K562 (cell line): ENCODE results near the gene KCNN4. TPM values are rescaled to one million over a fixed set of nuclear protein-coding genes. Genes with fewer than 3 reads are reported as not detected.

Experiments
- ATF7 ChIP-seq: fragments of 450-650 bp; IDR thresholded peaks from 2 replicates; pipeline ENCODE4 v1.7.1; 2014; ENCODE audit warnings: mild to moderate bottlenecking, moderate library complexity
- BRCA1 ChIP-seq, 2 experiments: fragments of 450-650 bp in 1 of 2; sonication (generic) in 1 of 2; formaldehyde crosslinking in 1 of 2; IDR thresholded peaks; 2 replicates each; pipeline versions ENCODE4 v1.5.0 to v1.6.1; 2017 to 2020; ENCODE audit warnings: mild to moderate bottlenecking in 1 of 2, missing genetic modification reagents in 1 of 2
- CC2D1A ChIP-seq: fragments of 450-650 bp; IDR thresholded peaks from 2 replicates; pipeline ENCODE4 v1.6.1; 2017; ENCODE audit warnings: mild to moderate bottlenecking
- E2F1 ChIP-seq: sonication (generic); formaldehyde crosslinking; IDR thresholded peaks from 2 replicates; pipeline ENCODE4 v1.8.1; 2023; ENCODE audit warnings: mild to moderate bottlenecking, missing genetic modification reagents, moderate library complexity
- E2F3 ChIP-seq: fragments of 250-450 bp; sonication (Bioruptor Pico); IDR thresholded peaks from 2 replicates; pipeline ENCODE4 v1.4.0; 2020; ENCODE audit warnings: mild to moderate bottlenecking
- ETS1 ChIP-seq: conservative IDR thresholded peaks from 2 replicates; pipeline ENCODE4 v1.6.1; 2011; ENCODE audit warnings: low read depth, mild to moderate bottlenecking, low read length; ENCODE audit not compliant: control insufficient read depth
- GABPA ChIP-seq: fragments of 200-800 bp; sonication (Bioruptor generic); conservative IDR thresholded peaks from 2 replicates; pipeline ENCODE4 v1.6.1; 2016; ENCODE audit warnings: low read depth, missing genetic modification characterization, missing compliant biosample characterization
- HDAC6 ChIP-seq: IDR thresholded peaks from 2 replicates; pipeline ENCODE4 v1.6.1; 2012; ENCODE audit warnings: low read depth, mild to moderate bottlenecking, control low read depth, inconsistent platforms, low read length, moderate library complexity
- KDM5B ChIP-seq: fragments of 200-600 bp; sonication (generic); IDR thresholded peaks from 2 replicates; pipeline ENCODE4 v1.6.1; 2012; ENCODE audit warnings: low read depth, mild to moderate bottlenecking, moderate library complexity, low read length, control low read depth, inconsistent platforms; ENCODE audit not compliant: insufficient replicate concordance
- MYBL2 ChIP-seq, 2 experiments: fragments of 450-650 bp in 1 of 2; sonication (generic) in 1 of 2; formaldehyde crosslinking in 1 of 2; IDR thresholded peaks; 2 replicates each; pipeline versions ENCODE4 v1.6.1 to v1.8.1; 2017 to 2022; ENCODE audit warnings: borderline replicate concordance in 1 of 2, inconsistent platforms in 1 of 2, low read depth in 1 of 2, mild to moderate bottlenecking in 1 of 2, missing genetic modification reagents in 1 of 2, moderate library complexity in 1 of 2
- NBN ChIP-seq: fragments of 450-650 bp; IDR thresholded peaks from 2 replicates; pipeline ENCODE4 v1.6.1; 2016; ENCODE audit warnings: low read depth, mild to moderate bottlenecking
- PCBP1 ChIP-seq: fragments of 200-400 bp; formaldehyde crosslinking; IDR thresholded peaks from 2 replicates; pipeline ENCODE4 v1.6.1; 2018; ENCODE audit warnings: mild to moderate bottlenecking, low read depth, low read length; ENCODE audit not compliant: poor library complexity, severe bottlenecking
- POLR2H ChIP-seq: IDR thresholded peaks from 2 replicates; pipeline ENCODE4 v1.6.1; 2016; ENCODE audit warnings: missing genetic modification characterization, low read depth, mild to moderate bottlenecking, control low read depth, missing compliant biosample characterization, moderate library complexity
- SMARCA4 ChIP-seq: fragments of 450-650 bp; IDR thresholded peaks from 2 replicates; pipeline ENCODE4 v1.6.1; 2016
- TGIF2 ChIP-seq: sonication (generic); formaldehyde crosslinking; IDR thresholded peaks from 2 replicates; pipeline ENCODE4 v1.8.1; 2022; ENCODE audit warnings: mild to moderate bottlenecking, missing genetic modification reagents, moderate library complexity
- ZBTB7A ChIP-seq: IDR thresholded peaks from 2 replicates; pipeline ENCODE4 v1.6.1; 2011; ENCODE audit warnings: low read depth, mild to moderate bottlenecking, low read length, moderate library complexity, borderline replicate concordance; ENCODE audit not compliant: control insufficient read depth
- ZFX ChIP-seq: sonication (generic); formaldehyde crosslinking; IDR thresholded peaks from 2 replicates; pipeline ENCODE4 v1.8.0; 2022; ENCODE audit warnings: mild to moderate bottlenecking, missing genetic modification reagents, moderate library complexity
- ZNF592 ChIP-seq: fragments of 450-650 bp; IDR thresholded peaks from 2 replicates; pipeline ENCODE4 v1.6.1; 2017; ENCODE audit warnings: antibody characterized with exemption, mild to moderate bottlenecking
- polyA plus RNA-seq, 8 experiments: library from polyadenylated mRNA; depleted of rRNA in 4 of 8; stranded (reverse) in 5 of 8; unstranded in 3 of 8; fragments of >200 nt; fragmentation: Nextera tagmentation in 2 of 8; fragmentation: Illumina TruSeq in 1 of 8; extraction: Ambion mirVana in 2 of 8; extraction: Trizol in 1 of 8; gene quantifications; 2 replicates each; pipeline versions ENCODE4 v1.2.1 to v1.2.3, GENCODE V29; 2011 to 2014; ENCODE audit warnings: inconsistent platforms in 1 of 8, missing spikeins in 1 of 8
- total RNA-seq, 7 experiments: library from RNA; depleted of rRNA in 6 of 7; stranded (reverse); fragments of >200 nt in 6 of 7; fragmentation: Illumina TruSeq in 2 of 7; extraction: Trizol in 2 of 7; gene quantifications; 2 replicates each; pipeline versions ENCODE4 v1.2.1 to v1.2.3, GENCODE V29; 2011 to 2021; ENCODE audit warnings: low replicate concordance in 1 of 7

Gene KCNN4
- total and polyA plus RNA-seq, 9 of the 15 experiments (the other 6 are each of a cell fraction or from before 2014, with no cell fraction given): 0.53 to 37.7 (median 25.9) TPM

- TF ChIP-seq MYBL2 (IDR thresholded peaks at IDR 0.05; ENCODE audit: low read depth) (peak; percentile 91), MYBL2 (CRISPR knock-in tag; IDR thresholded peaks at IDR 0.05; ENCODE audit: borderline replicate concordance) (no peak), CC2D1A (peak; percentile 42; the same call in 1 of the 2 replicates), ZFX (CRISPR knock-in tag) (peak; percentile 91), TGIF2 (no peak), E2F1 (CRISPR knock-in tag) (peak; percentile 64; the same call in 1 of the 2 replicates), ZBTB7A (peak; percentile 58; the same call in 1 of the 2 replicates), KDM5B (peak; percentile 1), BRCA1 (IDR thresholded peaks at IDR 0.05) (no peak), BRCA1 (CRISPR knock-in tag; IDR thresholded peaks at IDR 0.05) (peak; percentile 92; the same call in 1 of the 2 replicates), E2F3 (CRISPR knock-in tag) (no peak), PCBP1 (no peak), ZNF592 (peak; percentile 79), POLR2H (tag) (peak; percentile 77), HDAC6 (no peak), ETS1 (0 out of 2 replicates have a peak, but pooled peaks have one; percentile 47), SMARCA4 (peak; percentile 29), ATF7 (no peak; the same call in 1 of the 2 replicates), NBN (peak; percentile 30; the same call in 1 of the 2 replicates), GABPA (tag) (0 out of 2 replicates have a peak, but pooled peaks have one; percentile 32)
Measured at GRCh38 chr19:43755256-43755801, 25.4 kb downstream of the KCNN4 start (continued).
